ENCODE data around the gene FAM20A.

FAM20A gene

GRCh38 chr17:68576811-68577496, 24.2 kb downstream of the FAM20A start:
- H3K4me1 ChIP-seq: no peaks in the 10 kb centered on the region
- no peaks in the 10 kb centered on the region for H3K9me3 ChIP-seq
- 0 out of 2 replicates have a peak, but pooled peaks cover 5% of the 10 kb centered on the region for H3K27me3 ChIP-seq
- DNase-seq: no peak
- TF ChIP-seq CTCF (IDR thresholded peaks at IDR 0.05; ENCODE audit: low read depth, low read length): no peak; the same call in 1 of the 2 replicates
- H3K4me3 ChIP-seq (ENCODE audit: low read depth, low read length): no peak overlapping the region
- no peaks in the 10 kb centered on the region for H3K36me3 ChIP-seq

- no peaks in the 10 kb centered on the region for H3K36me3 ChIP-seq
- no peak for DNase-seq
Measured at GRCh38 chr17:68576137-68576536, 25.0 kb downstream of the FAM20A start.

GRCh38 chr17:68573338-68573737, 27.8 kb downstream of the FAM20A start:
- Histone ChIP-seq H3K4me1 (no peaks in the 10 kb centered on the region), H3K9me3 (no peaks in the 10 kb centered on the region), H3K36me3 (no peaks in the 10 kb centered on the region), H3K4me3 (ENCODE audit: low read depth, low read length) (no peak overlapping the region), H3K27me3 (no peaks in the 10 kb centered on the region)
- no peak for DNase-seq
- no peak for TF ChIP-seq CTCF (IDR thresholded peaks at IDR 0.05; ENCODE audit: low read depth, low read length)

More at GRCh38 chr17:68576137-68576536, 25.0 kb downstream of the FAM20A start:
- H3K4me1 ChIP-seq: no peaks in the 10 kb centered on the region
- H3K27me3 ChIP-seq: 0 out of 2 replicates have a peak, but pooled peaks cover 5% of the 10 kb centered on the region
- no peak for TF ChIP-seq CTCF (IDR thresholded peaks at IDR 0.05; ENCODE audit: low read depth, low read length)
- no peak overlapping the region for H3K4me3 ChIP-seq (ENCODE audit: low read depth, low read length)
- no peaks in the 10 kb centered on the region for H3K9me3 ChIP-seq

GRCh38 chr17:68572138-68572842, 28.9 kb downstream of the FAM20A start:
- no peak for DNase-seq
- Histone ChIP-seq H3K27me3 (no peaks in the 10 kb centered on the region; the same call in 1 of the 2 replicates), H3K9me3 (no peaks in the 10 kb centered on the region), H3K4me1 (no peaks in the 10 kb centered on the region), H3K36me3 (no peaks in the 10 kb centered on the region), H3K4me3 (ENCODE audit: low read depth, low read length) (no peak overlapping the region)
- no peak for TF ChIP-seq CTCF (IDR thresholded peaks at IDR 0.05; ENCODE audit: low read depth, low read length)

GRCh38 chr17:68570526-68570925, 30.6 kb downstream of the FAM20A start:
- Histone ChIP-seq H3K4me3 (ENCODE audit: low read depth, low read length) (no peak overlapping the region), H3K4me1 (no peaks in the 10 kb centered on the region), H3K9me3 (no peaks in the 10 kb centered on the region), H3K27me3 (peaks cover 10% of the 10 kb centered on the region), H3K36me3 (no peaks in the 10 kb centered on the region)
- TF ChIP-seq CTCF (IDR thresholded peaks at IDR 0.05; ENCODE audit: low read depth, low read length): no peak
- no peak for DNase-seq

GRCh38 chr17:68569346-68569745, 31.8 kb downstream of the FAM20A start:
- H3K9me3 ChIP-seq: no peaks in the 10 kb centered on the region

More at GRCh38 chr17:68569346-68569745, 31.8 kb downstream of the FAM20A start:
- no peaks in the 10 kb centered on the region for H3K36me3 ChIP-seq
- H3K4me3 ChIP-seq (ENCODE audit: low read depth, low read length): no peak overlapping the region
- DNase-seq: no peak
- TF ChIP-seq CTCF (IDR thresholded peaks at IDR 0.05; ENCODE audit: low read depth, low read length): no peak
- H3K4me1 ChIP-seq: no peaks in the 10 kb centered on the region
- peaks cover 10% of the 10 kb centered on the region for H3K27me3 ChIP-seq

Data from BE2C (cell line).